DND-41 (cell line): Measurements from ENCODE around the gene ZPR1.

ENCODE experiments used
- EZH2 ChIP-seq: IDR thresholded peaks from 3 replicates; pipeline ENCODE4 v1.6.1; 2012; ENCODE audit warnings: borderline replicate concordance, low read depth, mild to moderate bottlenecking, moderate library complexity, low read length, inconsistent platforms; ENCODE audit not compliant: severe bottlenecking
- TF ChIP-seq, protein P1 (sequence below): IDR thresholded peaks from 2 replicates; pipeline ENCODE4 v1.5.1; 2012; ENCODE audit warnings: borderline replicate concordance, low read length, moderate library complexity, mild to moderate bottlenecking; ENCODE audit not compliant: poor library complexity, severe bottlenecking; ENCODE audit errors: extremely low read depth

DNA sequence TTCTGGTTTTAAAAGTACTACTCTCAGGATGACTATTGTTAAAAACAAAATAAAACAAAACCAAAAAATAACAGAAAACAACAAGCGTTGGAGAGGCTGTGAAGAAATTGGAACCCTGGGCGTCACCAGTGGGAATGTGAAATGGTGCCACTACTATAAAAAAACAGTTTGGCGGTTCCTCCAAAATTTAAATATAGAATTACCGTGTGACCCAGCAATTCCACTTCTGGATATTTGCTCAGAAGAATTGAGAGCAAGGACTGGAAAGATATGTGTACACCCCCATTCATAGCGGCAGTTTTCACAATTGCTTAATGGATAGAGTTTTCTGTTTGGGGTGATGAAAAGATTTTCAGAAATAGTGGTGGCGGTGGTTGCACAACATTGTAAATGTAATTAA lies 26.7 kb upstream of the ZPR1 start:
- TF ChIP-seq, protein P1, sequence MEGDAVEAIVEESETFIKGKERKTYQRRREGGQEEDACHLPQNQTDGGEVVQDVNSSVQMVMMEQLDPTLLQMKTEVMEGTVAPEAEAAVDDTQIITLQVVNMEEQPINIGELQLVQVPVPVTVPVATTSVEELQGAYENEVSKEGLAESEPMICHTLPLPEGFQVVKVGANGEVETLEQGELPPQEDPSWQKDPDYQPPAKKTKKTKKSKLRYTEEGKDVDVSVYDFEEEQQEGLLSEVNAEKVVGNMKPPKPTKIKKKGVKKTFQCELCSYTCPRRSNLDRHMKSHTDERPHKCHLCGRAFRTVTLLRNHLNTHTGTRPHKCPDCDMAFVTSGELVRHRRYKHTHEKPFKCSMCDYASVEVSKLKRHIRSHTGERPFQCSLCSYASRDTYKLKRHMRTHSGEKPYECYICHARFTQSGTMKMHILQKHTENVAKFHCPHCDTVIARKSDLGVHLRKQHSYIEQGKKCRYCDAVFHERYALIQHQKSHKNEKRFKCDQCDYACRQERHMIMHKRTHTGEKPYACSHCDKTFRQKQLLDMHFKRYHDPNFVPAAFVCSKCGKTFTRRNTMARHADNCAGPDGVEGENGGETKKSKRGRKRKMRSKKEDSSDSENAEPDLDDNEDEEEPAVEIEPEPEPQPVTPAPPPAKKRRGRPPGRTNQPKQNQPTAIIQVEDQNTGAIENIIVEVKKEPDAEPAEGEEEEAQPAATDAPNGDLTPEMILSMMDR, result no peak
- TF ChIP-seq EZH2, result no peak
